ENCODE results near the gene CCDC51.

Gene CCDC51

DNA sequence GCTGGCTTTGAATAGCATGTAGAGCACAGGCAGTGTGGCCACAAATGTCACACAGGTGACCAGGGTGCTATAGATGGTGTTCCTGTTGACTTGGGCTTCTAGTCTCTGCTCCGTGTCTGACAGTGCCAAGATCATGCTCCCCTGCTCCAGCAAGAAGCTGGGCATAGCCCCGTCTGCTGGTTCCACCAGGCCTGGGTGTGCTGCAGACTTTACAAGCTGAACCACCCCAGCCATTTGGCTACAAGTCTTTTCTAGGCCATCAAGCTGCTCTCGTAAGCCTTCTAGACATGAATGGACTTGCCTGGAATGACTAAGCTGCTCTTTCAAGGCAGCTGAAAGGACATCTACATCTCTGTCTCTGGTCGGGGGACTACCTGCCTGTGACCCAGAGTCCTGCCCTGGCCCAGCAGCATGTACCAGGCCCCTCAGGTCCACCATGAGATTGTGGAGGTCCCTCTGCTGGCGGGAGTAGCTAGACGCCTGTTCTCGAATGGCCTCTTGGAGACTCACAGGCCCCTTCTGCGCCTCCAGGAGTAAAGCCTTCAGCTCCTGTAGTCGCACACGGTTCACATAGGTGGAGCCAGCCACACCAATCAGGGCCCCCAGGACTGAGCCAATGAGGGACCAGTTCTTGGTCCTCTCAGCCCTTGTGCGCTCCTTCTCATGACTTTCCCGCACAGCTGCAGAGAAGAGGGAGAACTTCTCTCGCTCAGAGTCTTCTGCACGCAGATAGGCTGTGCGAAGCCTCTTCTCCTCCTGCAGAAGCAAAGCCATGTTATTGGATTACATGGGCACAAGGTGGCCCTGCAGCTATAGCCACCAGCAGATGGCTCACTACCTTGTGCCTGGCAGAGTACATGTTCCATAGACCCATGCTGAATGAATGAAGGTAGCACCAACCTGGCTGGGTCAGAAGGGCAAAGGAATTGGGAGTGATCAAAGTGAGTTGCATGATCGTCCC lies 7.2 kb downstream of the CCDC51 start:
- DNase-seq = no peak

DNA sequence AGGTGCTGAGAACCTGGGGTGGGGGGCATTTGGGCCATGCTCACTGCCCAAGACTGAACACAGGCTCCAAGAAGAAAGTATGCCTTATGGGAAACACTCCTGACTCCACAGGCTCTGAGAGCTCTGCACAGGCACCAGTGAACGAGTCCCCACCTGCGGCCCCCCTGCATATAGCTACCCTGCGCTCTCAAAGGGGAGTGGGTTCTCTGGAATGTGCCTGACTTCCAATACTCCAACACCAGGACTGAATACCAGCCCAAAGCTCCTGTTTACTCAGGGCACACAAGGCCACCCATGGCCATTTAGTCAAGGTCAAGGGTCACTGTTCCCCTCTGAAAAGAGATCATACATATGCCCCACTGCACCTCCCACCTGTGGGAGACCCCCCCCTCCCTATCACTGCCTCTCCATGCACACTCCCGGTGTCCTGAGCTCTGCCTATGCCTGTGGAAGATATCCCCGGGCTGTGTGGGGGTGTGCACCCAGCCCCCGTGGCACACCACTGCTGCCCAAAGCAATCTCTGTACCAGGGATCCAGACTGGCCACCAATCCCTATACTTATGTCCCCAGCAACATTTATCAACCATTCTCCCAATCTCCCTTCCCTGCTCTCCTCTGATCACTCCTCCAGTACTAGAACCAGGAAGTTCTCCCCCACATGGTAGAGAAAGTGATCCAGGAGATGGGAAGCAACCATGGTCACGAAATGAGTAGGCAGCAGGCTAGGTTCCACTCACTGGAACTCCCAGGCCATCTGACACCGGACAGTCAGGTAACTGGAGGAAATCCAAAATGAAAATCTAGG lies 8.5 kb downstream of the CCDC51 start:
- no peak for DNase-seq

DNA sequence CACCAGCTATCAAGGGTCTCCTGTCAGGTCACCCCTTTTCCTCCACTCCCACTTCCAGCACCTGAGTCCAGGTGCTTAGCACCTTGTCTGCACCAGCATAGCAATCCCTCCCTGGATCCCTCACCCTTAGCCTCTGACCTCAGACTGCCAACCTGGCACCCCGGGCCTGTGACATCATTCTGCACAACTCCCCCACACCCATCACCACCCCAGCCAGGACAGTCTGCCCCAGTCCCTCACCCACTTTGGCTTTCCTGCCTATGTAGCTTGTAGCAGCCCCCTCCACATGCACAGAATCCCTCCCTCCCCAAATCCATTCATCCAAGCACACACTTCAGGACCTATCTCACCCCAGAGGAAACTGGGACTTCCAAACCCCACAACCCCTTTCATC lies 9.2 kb downstream of the CCDC51 start:
- DNase-seq = no peak

DNA sequence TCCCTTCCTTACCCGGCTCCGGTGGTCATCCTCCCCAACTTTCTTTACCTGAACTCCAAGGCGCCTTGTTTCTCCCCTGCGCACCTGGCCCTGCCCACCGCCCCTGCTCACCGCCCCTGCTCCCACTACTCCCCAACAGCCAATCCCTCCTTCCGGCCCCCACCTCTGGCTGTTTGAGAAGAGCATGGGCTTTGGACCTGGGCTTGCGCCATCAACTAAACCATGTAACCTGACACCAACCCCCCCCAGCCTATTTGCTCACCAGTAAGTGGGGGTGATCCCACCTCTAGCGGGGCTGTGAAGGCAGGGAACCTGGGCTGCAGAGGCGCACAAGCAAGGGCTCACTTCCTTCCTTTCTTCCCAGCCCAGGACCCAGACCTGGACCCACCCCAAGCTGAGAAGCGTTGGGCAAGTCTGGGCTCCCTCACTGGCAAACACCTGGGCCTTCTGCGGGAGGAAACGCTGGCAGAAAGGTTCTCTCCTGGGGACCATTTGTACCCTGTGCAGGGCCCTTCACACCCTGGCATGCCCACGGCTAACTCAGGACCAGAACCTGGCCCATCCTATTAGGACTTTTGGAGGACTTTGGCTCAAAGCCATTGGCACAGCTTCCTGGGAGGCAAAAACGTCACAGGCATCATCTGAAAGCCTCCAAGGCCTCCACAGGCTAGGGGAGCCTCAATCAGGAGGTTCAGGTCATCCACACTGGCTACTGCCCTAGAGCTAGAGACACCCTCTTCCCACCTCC lies 9.8 kb downstream of the CCDC51 start, which contains the start of gene PLXNB1:
PLXNB1 (minus strand) TSS at position 127 of the 748 bp plus-strand sequence. CDS start 5,475 bp downstream, outside the sequence.
- no peak for DNase-seq

DNA sequence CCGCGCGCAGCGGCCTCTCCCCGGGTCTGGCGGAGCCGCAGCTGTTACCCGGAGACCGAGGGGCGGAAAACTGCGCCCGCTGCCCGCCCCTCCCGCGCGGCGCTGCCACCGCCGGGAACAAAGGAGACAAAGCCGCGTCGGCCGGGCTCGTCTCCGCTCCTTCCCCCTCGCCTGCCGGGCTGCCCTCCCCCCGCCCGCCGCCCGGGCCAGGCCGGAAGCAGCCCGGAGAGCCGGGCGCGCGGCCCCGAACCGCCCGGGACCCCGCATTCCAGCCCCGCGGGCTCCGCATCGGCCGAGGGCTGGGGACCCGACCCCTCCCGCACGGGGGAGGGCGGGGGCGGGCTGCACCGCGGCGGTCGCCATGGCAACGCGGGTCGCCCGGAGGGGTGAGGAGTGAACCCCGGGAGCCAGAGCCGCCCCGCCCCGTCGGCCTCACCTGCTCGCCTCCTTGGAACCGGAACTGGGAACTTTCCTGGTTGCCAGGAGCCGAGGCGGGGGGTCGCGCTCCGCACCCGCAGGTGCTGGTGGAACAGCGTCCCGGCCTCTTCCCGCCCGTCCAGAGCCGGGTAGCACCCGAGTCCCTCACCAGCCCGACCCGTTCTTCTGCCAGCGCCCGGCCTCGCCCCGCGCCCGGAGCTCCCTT lies 10.5 kb downstream of the CCDC51 start:
- DNase-seq = peak; percentile 42

DNA sequence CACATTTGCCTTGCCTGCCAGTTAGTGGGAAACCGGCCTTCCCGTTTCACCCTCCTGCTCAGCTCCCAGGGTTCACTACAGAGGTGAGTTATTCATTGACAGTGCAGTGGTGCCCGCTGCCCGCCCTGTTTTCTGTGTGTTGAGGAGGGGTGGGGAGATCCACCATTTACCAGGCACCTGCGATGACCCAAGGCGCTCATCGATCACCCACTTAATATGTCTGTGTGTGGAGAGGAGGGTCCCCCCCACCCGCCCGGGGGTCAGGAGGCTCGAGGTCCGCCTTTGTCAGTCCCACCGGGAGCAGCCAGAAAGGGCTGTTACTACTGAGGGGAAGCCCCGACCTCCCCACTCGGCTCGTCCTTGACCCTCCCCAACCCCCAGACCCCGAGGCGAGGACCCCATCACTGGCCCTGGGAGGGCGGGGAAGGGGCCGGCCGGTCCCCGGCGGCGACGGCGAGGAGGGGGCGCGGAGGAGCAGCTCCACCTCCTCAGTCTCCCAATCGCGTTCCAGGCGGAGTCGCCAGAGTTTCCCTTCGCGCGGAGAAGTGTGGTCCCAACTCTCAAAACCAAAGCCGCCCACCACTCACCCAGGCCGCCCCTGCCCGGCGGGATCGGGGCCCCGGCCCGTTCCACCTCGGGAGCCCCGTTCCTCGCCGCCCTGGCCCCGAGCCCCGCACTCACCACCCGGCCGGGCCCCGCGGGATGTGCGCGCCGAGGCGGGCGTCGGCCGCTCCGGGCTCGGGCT lies 11.2 kb downstream of the CCDC51 start:
- no peak for DNase-seq

DNA sequence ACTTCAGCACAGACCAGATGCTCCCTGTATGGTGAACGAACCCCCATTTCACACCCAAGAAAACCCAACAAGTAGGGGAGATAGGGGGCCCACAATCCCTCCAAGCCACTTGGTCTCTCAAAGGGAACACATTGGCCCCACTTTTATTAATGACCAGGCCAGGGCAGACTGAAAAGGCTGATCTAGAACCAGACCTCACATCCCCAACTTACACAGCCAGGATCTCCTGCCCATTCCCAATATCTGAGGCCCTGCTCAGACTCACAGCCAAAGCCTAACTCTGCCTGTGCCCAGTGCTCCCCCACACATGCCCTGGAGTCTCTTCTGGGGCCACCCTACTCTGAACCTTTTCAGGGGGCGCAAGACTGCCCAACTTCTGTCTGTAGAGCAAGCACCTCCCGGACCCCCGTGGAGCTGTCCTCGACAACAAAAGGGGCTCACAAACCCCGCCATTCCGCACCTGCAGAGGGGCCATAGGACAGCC lies 11.8 kb downstream of the CCDC51 start:
- DNase-seq = no peak

DNA sequence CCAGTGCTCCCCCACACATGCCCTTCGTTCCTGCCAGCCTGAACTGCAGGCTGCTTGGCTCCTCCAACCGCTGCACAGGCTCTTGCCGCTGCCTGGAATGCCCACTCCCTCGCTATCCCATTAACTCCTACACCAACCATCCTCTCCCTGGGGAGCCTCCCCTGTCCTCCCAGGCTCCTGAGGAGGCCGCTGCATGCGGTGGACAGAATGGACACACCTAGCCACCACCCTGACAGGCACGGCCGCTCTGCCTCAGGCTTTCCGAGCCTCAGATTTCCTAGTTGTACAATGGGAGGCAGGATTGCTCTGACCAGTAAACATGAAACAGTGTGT lies 12.3 kb downstream of the CCDC51 start:
- DNase-seq = no peak

DNA sequence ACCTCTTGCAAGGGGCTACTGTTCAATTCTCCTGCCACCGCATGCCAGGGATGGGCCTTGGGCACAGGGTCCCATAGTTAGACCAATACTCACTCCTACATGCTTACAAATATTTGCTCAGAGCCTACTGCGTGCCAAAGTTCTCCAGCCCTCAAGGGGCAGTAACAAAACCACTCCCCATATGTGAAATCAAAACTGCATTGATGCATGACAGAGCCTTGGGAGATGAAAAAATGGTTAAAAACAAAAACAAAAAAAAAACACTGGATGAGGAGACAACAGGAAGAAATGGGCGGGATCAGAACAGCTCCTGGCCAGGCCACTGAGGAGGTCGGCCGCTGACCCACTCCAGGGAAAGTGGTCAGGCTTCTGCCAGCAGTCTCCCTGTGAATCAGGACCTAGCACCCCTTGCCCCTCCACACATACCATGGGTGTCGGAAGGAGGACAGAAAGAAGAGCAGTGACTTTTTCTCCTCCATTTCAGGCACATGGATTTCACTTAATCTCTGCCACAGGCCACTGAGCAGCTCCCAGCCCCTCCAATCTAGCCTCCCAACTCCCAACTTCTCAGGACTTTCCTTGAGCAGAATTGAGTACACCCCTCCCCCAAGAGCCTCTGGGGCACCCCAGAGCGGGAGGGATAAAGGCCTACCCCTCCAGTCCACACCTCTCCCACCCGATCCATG lies 12.8 kb downstream of the CCDC51 start:
- DNase-seq = no peak

DNA sequence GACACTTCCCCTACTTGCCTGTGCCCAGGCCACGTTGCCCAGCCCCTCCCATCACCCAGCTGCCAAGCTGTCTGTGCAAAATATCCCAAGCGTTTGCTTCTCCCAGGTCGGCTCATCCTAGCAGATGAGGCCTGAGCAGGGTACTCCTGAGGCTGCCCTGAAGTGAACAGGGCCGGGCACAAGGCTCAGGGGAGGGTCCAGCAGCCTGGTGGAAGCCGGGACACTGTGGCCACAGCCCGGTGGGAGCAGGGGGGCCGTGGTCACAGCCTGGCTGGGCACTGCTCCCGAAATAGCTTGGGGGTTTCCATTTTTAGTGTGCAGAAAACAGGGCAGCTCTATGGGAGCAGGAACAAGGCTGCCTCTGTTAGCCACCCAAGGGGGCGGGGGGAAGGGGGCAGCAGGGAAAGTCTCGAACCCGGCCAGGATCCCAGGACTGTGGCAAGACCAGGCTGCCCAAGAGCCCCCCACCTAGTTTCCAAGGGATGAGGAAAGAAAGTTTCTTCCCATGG lies 13.5 kb downstream of the CCDC51 start:
- DNase-seq = no peak

DNA sequence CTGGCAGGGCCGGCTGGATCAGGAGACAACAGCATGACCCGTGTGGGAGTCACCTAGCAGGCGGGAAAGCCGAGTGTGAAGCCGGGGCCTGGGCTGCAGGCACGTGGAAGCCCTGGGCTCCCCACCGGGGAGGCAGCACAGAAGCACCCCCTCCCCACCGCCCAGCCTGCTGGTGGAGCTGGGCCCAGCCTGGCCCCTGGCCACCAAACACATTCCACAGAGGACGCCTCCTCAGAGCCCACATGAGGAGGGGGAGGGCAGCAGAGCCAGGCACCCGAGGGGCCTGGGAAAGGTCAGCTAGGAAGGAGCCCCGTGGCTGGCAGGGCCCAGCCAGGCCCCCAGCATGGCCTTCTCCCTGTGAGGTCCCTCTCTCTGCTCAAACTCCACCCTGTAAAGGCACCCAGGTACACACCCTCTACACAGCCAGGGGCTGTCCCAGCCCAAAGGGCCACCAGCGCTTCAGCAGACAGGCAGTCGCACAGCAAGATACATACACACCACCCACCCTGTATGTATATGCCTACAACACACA lies 14.6 kb downstream of the CCDC51 start:
- no peak for DNase-seq

DNA sequence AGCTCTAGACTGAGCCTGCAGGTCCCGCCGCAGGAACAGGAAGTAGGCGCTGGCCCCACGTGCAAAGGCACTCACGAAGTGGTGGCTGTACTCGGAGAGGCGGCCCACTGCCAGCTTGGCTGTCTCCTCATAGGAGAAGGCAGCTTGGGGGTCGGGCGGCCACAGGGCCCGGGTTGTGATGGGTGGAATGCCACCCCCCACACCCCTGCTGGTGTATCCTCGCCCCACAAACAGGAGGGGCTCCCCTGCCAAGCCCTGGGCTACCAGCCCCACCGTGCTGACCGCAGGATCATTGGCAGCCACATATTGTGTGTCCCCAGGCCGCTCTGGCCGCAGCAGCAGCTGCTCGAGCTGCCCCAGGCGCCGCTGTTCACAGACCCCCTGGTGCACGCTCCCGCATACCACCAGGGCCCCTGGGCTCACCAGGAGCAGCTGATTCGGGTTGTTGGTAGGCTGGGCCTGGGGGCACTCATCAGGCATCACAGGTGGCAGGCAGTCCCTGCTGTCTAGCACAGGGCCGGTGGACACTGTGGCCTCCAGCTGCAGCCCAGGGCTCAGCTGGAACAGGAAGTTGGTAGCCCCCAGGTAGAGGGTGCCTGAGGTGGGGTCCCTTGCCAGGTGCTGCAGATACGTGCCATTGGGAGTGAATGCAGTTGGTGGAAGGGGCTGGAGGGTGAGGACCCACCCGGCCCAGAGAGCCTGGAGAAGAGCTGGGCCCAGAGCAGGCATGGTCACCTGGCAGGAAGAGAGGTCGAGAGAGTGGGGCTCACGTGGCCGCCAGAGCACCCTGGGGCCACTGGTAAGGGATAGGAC lies 15.8 kb downstream of the CCDC51 start:
- no peak for DNase-seq

DNA sequence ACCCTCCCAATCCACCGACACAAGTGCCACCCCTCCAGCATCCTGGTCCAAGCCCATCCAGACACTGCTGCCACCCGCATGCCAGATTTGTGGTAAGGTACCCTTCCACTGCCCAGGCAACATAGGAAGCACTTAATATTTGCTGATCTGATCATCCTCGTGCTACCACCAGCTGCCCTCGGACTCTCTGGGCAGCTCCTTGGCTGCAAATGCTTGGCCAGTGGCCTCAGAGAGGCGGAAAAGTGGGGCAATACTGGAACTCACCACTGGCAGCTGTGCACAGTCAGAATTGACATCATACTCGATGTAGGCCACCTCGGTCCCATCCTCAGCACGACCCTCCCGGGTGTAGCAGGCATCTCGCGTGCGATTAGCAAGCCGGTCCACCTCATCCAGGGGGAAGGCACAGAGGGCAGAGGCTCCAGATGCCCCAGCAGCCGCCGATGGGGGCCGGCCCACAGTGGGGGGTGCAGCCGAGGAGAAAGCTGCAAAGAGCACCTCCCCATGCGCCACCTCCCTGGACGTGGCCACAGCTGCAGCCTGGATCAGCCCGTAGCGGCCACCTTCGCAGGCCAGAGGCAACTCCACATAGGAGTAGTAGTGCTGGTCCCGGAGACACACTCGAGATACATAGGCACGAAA lies 16.6 kb downstream of the CCDC51 start:
- DNase-seq = no peak

DNA sequence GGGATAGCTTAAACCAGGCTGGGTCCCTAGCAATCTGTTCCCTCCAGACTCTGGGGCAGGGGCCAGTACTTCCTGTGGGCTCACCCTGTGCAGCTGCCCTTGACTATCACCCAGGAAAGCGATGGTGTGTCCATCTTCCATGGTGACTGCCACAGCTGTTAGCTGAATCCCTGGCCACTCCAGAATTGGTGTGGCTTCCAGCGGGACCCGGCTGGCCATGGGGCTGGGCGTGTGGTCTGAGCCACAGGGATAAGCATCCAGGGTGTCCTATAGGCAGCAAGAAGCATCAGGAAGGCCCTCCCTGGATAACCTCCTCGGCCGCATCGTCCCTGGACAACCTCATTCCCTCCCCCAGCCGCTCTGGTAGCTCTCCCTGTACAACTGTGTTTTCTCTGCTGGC lies 17.2 kb downstream of the CCDC51 start:
- no peak for DNase-seq

DNA sequence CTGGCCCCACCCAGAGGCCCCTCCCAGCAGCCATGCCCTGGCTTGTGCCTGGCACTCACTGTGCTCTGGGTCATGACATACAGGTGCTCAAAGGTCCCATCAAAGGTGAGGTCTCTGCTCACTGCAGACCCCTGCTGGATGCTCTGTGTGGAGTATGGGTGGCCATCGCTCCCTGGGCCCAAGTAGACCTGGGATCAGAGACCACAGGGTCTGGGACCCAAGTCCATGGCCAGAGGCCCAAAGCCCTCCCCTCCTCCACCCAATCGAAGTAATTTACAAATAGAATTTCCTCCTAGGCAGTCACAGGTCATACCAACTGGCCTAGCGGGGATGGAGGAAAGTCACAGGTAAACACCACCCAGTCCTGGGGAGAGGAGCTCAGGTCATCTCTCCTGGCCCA lies 17.6 kb downstream of the CCDC51 start:
- no peak for DNase-seq

DNA sequence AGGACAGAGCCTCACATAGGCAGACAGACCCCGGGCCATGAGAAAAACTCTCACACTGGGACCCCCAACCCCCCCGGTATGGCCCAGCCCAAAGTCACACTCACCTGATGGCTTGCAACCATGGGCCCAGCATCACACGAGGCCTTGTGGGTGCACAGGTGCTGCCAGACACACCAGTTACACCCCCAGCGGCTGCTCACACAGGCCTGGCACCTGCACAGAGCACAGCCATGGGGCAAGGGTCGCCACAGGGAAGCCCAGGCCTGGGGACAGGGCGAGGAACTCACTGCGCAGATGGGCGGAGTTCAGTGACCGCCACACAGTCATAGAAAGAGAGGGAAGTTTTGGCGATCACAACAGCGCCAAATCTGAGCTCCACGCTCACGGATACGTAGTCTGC lies 19.4 kb downstream of the CCDC51 start:
- DNase-seq = no peak

DNA sequence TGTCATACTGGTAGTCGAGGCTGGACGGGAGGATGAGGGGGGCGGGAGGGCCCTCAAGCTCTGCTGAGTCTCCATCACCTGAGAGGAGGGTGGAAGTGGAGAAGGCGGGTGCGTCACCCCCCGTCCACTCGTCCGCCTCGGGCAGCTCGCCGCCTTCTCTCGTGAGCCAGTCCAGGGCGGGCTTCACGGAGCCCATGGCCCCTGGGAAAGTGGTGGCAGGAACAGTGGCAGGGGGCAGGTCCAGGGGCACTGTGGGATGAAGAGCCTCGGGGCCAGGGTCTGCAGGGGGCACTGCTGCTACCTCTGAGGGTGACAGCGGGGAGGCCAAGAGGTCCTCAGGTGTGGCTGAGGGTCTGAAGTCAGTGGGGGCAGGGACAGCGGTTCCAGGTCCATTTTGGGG lies 20.3 kb downstream of the CCDC51 start:
- DNase-seq = no peak

DNA sequence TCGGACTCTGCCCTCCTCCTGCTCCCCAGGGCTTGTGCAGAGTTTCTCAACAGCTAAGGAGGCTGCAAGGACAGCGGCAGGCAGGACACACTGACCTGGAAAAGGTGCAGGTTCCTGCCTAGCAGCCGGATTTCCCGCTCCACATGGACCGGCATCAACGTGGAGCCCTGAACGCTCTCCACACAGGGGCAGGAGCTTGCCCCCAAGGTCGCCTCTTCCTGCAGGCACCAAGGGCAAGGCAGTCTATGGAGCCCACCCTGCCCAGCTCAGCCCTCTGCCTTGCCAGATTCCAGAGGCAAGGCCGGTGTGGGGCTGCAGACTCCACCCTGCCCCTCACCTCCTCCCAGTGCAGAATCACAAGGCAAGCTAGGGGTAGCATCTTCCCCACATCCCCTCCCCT lies 20.8 kb downstream of the CCDC51 start:
- no peak for DNase-seq

DNA sequence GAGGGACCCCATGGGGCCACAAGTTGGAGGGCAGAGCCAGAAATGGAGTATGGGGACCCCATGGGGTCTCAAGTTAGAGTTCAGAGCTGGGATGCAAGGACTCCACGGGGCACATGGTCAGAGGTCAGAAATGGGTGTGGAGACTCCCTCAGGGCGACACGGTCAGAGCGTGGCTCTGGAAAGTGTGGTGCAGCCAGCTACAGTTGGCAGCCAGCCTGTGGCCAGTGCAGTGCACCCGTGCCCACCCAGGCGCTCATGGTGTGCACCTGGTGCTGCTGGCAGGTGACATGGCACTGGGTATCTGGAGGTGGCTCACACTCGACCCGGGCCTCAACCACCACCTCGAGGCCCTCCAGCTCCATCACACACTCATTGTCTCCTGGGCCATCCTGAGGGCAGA lies 21.3 kb downstream of the CCDC51 start:
- no peak for DNase-seq
